NCI-H2196 treated with DMSO at 0.1 percent for 48 hours (cell line): Measurements from ENCODE around the gene MXRA7.
"Not testable (repeated sequence)": the region's sequence is repeated elsewhere in the genome, so short reads cannot be mapped to it uniquely, and the experiment has no call there.

Experiments used
- DNase-seq: peaks from one replicate; lab custom pipeline; 2025; ENCODE audit not compliant: unreplicated experiment; lab: John Stamatoyannopoulos, UW

Gene MXRA7

DNA sequence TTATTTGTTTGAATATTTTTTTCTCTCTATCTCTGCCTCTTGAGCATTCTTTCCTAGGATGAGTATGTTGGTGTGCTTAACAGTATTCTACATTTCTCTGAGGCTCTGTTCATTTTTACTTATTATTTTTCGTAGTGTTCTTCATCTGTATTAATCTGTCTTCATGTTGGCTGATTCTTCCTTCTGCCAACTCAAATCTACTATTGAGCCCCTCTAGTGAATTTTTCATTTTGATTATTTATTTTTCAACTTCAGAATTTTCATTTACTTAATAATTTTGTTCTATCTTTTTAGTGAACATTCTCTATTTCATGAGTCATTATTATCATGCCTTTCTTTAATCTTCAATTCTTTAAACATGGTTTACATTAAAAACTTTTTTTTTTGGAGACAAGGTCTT, 64.1 kb downstream of the MXRA7 start:
- DNase-seq: no peak

DNA sequence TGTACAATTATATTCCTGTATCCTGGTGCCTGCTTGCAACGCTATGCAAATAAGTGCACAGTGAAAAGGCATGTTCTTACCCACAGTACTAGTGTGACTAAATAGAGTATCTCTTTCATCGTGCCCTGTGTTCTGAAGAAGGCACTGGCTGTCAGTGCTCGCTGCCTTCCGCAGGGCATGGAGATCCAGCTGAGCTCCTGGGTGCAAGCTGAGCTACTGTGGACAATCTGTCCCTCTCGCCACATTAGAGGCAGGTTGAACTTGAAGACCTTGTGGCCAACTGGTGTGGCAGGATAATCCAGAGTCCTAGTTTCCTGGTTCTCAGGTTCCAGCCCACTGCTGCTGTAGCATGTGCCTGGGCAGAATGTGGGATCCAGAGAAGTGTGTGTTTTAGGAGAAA, 65.3 kb downstream of the MXRA7 start:
- no peak for DNase-seq

GRCh38 chr17:76644995-76645394, 65.8 kb downstream of the MXRA7 start:
- no peak for DNase-seq

- DNase-seq: peak; percentile 17
Observed at GRCh38 chr17:76643553-76644148, 67.1 kb downstream of the MXRA7 start, which contains the start of gene ST6GALNAC1. Gene ST6GALNAC1, minus strand, starts transcription at chr17:76643757. Its CDS starts 119 bp downstream, at chr17:76643638.

DNA sequence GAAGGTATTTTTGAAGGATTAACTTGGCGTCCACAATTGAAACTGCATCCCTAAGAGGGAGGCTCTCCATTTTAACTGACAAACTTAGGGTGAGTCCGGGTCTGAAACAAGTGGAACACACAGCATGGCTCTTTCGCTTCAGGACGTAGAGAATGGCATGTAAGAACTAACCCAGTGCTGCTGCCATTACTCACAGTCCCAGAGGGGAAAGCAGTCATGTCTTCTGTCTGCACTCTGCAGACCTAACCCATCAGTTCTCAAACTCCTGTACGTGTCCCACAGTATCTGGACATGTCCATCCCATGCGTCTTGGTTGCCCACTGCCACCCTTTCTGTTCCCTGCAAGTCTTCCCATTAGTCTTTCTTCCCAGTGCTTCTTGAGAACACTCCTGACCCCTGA, 67.8 kb downstream of the MXRA7 start:
- no peak for DNase-seq

- no peak for DNase-seq
Observed at GRCh38 chr17:76642032-76642561, 68.7 kb downstream of the MXRA7 start.

DNA sequence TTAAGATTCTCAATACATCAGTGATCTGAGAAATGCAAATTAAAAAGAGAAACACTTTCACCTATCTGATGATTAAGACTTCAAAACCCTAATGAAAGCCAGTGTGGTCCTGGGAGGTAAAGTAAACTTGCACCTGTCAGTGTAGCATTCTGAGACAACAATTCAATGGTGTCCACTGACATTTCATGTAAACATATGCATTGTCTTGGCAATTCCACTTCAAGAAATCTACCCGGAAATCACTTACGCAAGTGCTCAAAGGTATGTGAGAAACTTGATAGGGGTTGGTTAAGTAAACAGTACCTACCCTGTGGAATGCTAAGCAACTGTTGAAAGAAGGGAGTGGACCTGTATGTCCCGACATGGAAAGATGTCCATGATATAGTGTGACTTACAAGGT, 69.3 kb downstream of the MXRA7 start:
- DNase-seq: no peak

- no peak for DNase-seq
Observed at GRCh38 chr17:76640550-76641380, 70.0 kb downstream of the MXRA7 start.

GRCh38 chr17:76638263-76638662, 72.5 kb downstream of the MXRA7 start:
- DNase-seq: no peak

DNA sequence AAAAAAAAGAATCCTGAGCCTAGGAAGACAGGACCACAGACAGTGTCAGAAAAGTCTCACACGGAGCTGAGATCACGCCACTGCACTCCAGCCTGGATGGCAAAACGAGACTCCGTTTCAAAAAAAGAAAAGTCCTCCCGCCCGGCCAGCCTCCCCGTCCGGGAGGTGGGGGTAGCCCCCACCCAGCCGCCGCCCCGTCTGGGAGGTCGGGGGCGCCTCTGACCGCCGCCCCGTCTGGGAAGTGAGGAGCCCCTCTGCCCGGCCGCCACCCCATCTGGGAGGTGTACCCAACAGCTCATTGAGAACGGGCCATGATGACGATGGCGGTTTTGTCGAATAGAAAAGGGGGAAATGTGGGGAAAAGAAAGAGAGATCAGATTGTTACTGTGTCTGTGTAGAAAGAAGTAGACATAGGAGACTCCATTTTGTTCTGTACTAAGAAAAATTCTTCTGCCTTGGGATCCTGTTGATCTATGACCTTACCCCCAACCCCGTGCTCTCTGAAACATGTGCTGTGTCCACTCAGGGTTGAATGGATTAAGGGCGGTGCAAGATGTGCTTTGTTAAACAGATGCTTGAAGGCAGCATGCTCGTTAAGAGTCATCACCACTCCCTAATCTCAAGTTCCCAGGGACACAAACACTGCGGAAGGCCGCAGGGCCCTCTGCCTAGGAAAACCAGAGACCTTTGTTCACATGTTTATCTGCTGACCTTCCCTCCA, 74.1 kb downstream of the MXRA7 start:
- DNase-seq: not testable (repeated sequence)

DNA sequence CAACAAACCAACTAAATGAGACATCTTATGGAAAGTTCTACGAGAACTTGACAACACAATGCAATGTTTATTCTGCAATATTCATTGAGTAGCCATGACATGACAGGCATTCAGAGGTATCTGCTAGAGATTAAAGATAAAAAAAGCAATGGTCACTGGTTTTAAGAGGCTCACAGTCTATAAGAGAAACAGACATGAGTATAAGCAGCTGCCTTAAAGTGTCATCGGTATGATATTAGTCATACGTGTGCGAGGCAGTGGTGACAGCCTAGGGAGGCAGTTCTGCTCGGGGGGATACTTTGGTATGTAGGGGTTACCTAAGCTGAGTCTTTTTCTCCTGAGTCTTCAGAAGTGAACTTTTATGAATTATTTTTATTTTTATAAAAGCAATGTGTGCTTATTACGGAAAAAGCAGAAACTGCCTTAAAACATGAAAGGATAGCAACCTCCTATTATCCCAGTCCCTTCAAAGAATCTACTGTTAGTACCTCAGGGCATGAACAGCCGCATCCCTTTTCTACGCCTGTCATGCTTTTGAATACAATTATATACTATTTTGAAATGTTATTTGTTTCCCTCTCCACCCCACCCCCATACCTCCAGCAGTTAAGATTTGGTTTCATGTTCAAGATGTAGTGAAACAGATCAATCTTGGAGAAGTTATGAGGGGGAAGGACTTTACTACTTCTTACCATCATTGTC, 75.0 kb downstream of the MXRA7 start:
- no peak for DNase-seq

- no peak for DNase-seq
Observed at GRCh38 chr17:76635039-76635438, 75.7 kb downstream of the MXRA7 start.

DNA sequence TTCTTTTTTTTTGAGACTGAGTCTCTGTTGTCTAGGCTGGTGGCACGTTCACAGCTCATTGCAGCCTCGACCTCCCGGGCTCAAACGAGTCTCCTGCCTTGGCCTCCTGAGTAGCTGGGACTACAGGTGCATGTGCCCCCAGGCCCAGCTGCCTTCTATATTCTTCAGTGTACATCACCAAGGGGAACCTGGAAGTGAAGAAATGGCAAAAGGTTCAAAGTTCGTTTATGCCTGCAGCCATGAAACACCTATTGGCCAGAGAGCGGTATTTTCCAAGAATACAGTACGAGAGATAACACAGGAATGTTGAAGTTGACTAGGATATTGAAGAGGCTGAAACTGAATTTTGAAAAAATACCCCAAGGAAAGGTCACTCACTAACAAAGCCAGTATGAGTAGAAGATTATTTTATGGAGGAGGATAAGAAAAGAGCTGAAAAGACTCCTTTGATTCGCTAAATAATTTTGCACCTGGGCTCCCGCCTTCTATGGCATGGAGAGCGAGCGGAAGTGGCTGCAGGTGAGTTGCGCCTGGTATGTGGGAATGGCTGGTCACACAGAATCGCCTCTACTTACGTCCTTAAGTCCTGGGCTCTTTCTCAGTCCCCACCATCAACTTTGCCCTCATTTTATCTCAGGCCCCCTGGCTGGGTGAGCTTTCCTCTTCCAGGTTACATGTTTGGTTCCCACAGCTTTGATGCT, 77.0 kb downstream of the MXRA7 start:
- no peak for DNase-seq

DNA sequence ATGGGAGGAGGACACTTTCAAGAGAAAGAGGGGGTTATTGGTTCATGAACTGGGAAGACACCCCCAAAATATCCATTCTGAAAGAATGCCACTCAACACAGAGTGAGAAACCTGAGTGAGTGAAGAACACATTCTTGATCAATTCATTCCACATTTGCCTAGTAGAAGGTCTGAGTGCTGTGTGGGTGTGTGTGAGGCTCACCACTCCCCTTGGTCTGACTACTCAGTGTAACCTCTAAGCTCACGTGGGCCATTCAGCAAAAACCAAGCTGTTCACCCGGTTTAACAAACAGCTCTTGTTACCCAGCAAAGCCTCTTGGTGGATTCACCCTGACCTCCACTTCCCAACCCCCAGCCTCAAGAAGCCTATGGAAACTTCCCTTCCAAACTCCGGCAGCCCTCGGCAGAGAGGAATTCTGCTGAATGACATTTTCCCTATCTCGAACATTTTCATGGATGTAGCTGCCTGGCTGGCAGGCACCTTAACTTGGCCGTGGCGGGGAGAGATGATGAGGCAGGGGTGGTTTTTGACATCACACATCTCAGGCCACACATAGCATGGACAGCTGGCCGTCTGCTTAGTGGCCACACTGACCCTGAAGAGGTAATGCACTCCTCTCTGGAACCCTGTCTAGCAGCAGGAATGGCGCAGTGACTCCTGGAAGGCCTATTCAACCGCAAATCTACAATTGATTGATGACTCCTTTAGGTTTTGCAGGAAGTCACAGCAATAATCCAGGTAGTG, 78.8 kb downstream of the MXRA7 start:
- DNase-seq: no peak

GRCh38 chr17:76630151-76630550, 80.6 kb downstream of the MXRA7 start:
- no peak for DNase-seq
